HTR-8/SVneo (cell line): ENCODE results near the gene INTS4.

Source experiments
- DNase-seq: peaks from one replicate; pipeline ENCODE4 v3.0.0; 2011; ENCODE audit warnings: low spot score, mixed read lengths; ENCODE audit not compliant: insufficient read length
- FAIRE-seq: peaks from 2 replicates; lab custom pipeline; 2011; peaks lifted over from hg19 to GRCh38; lab: Jason Lieb, UNC

INTS4 gene

GRCh38 chr11:77833302-77833701 lies 161.2 kb downstream of the INTS4 start:
- DNase-seq, result no peak
- no peak for FAIRE-seq

GRCh38 chr11:77828926-77829325 lies 165.5 kb downstream of the INTS4 start:
- no peak for DNase-seq
- FAIRE-seq, result no peak
